Breast epithelium (tissue), 3 donors: ENCODE results near the gene TRIM31.

ENCODE experiments used
- POLR2A ChIP-seq: fragments of 450-650 bp; IDR thresholded peaks from one replicate; pipeline ENCODE4 v1.6.1; 2016; ENCODE audit warnings: antibody characterized with exemption, mild to moderate bottlenecking, moderate library complexity
- TF ChIP-seq, protein P1 (sequence below), 3 donors: fragments of 450-650 bp; IDR thresholded peaks; one replicate each; pipeline ENCODE4 v1.5.1; 2016 to 2017; ENCODE audit warnings: antibody characterized with exemption in 3 of 3, mild to moderate bottlenecking in 3 of 3, moderate library complexity in 3 of 3

DNA sequence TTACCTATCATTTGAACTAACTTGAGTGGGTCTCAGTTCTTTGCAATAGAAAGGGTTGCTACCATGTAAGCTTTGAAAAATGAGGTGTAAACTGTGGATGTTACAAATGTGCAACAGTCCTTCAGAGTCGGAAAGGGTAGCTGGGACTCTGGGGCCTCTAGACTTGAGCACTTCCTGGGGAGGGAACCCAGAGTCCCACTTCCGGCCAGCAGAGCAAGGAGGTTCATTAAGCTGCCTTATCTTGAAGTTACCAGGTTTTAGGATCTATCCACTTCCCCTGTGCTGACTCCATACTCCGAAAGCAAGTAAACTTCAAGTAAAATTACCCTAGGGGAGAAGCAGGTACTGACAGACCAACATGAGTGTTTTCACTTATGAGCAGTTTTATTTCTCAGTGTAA, 38.7 kb upstream of the TRIM31 start:
- TF ChIP-seq, protein P1, sequence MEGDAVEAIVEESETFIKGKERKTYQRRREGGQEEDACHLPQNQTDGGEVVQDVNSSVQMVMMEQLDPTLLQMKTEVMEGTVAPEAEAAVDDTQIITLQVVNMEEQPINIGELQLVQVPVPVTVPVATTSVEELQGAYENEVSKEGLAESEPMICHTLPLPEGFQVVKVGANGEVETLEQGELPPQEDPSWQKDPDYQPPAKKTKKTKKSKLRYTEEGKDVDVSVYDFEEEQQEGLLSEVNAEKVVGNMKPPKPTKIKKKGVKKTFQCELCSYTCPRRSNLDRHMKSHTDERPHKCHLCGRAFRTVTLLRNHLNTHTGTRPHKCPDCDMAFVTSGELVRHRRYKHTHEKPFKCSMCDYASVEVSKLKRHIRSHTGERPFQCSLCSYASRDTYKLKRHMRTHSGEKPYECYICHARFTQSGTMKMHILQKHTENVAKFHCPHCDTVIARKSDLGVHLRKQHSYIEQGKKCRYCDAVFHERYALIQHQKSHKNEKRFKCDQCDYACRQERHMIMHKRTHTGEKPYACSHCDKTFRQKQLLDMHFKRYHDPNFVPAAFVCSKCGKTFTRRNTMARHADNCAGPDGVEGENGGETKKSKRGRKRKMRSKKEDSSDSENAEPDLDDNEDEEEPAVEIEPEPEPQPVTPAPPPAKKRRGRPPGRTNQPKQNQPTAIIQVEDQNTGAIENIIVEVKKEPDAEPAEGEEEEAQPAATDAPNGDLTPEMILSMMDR (IDR thresholded peaks at IDR 0.05) = no peak
- TF ChIP-seq POLR2A = no peak
